K562 (cell line): ENCODE measurements around the gene CD248.

ENCODE experiments used
- CTCF ChIP-seq, 3 experiments: IDR thresholded peaks in 2 of 3; conservative IDR thresholded peaks in 1 of 3; 2 replicates each; pipeline ENCODE4 v1.5.1; 2011 to 2012; ENCODE audit warnings: low read length in 3 of 3, mild to moderate bottlenecking in 3 of 3, control low read depth in 2 of 3, improper control_type of control experiment in 1 of 3, inconsistent platforms in 1 of 3, low read depth in 1 of 3, mixed read lengths in 1 of 3, moderate library complexity in 1 of 3; ENCODE audit not compliant: insufficient read depth in 2 of 3
- CUX1 ChIP-seq: fragments of 200-800 bp; sonication (Bioruptor generic); IDR thresholded peaks from 2 replicates; pipeline ENCODE4 v1.6.1; 2016; ENCODE audit warnings: missing genetic modification characterization, missing compliant biosample characterization
- EZH2 ChIP-seq: IDR thresholded peaks from 2 replicates; pipeline ENCODE4 v1.6.1; 2012; ENCODE audit warnings: low read depth, mild to moderate bottlenecking, inconsistent platforms, low read length, borderline replicate concordance
- RAD21 ChIP-seq, 2 experiments: fragments of 250-450 bp in 1 of 2; fragments of 450-650 bp in 1 of 2; sonication (Bioruptor Pico) in 1 of 2; formaldehyde crosslinking in 1 of 2; IDR thresholded peaks in 1 of 2; conservative IDR thresholded peaks in 1 of 2; 2 replicates each; pipeline versions ENCODE4 v1.4.0 to v1.8.0; 2020 to 2022; ENCODE audit warnings: mild to moderate bottlenecking in 2 of 2, moderate library complexity in 1 of 2
- RBM17 ChIP-seq: fragments of 200-400 bp; formaldehyde crosslinking; IDR thresholded peaks from 2 replicates; pipeline ENCODE4 v1.6.1; 2017; ENCODE audit warnings: low read depth, mild to moderate bottlenecking, low read length, borderline replicate concordance
- THRB ChIP-seq: fragments of 450-650 bp; formaldehyde crosslinking; conservative IDR thresholded peaks from 2 replicates; pipeline ENCODE4 v1.4.0; 2022; ENCODE audit warnings: mild to moderate bottlenecking, missing genetic modification characterization
- USF1 ChIP-seq: sonication (generic); formaldehyde crosslinking; IDR thresholded peaks from 2 replicates; pipeline ENCODE4 v1.9.0; 2022; ENCODE audit warnings: mild to moderate bottlenecking, missing genetic modification reagents
- ZNF311 ChIP-seq: fragments of 250-450 bp; sonication (Bioruptor Pico); IDR thresholded peaks from 2 replicates; pipeline ENCODE4 v1.4.0; 2020; ENCODE audit warnings: mild to moderate bottlenecking, moderate library complexity
- ZNF318 ChIP-seq, 2 experiments: fragments of 450-650 bp; IDR thresholded peaks; 2 replicates each; pipeline ENCODE4 v1.6.1; 2016; ENCODE audit warnings: mild to moderate bottlenecking in 2 of 2, borderline replicate concordance in 1 of 2, low read depth in 1 of 2, moderate library complexity in 1 of 2
- ZNF785 ChIP-seq: fragments of 250-450 bp; sonication (Bioruptor Pico); IDR thresholded peaks from 2 replicates; pipeline ENCODE4 v1.4.0; 2020; ENCODE audit warnings: mild to moderate bottlenecking

GRCh38 chr11:66315498-66315885 lies 1.4 kb downstream of the CD248 start:
- TF ChIP-seq USF1 (CRISPR knock-in tag) (no peak), CUX1 (CRISPR knock-in tag) (no peak), ZNF785 (no peak), EZH2 (no peak), ZNF311 (no peak), CTCF (IDR thresholded peaks at IDR 0.05 in 2 of 3, conservative IDR thresholded peaks at IDR 0.05 in 1 of 3; ENCODE audit: insufficient read depth in 2 of 3, low read depth in 1 of 3, low read length in 3 of 3) (no peak), RAD21 (CRISPR knock-in tag; conservative IDR thresholded peaks at IDR 0.05 in 1 of 2, IDR thresholded peaks at IDR 0.05 in 1 of 2) (no peak), ZNF318 (IDR thresholded peaks at IDR 0.05; ENCODE audit: borderline replicate concordance in 1 of 2, low read depth in 1 of 2) (no peak), RBM17 (no peak), THRB (CRISPR knock-in tag) (no peak)
